GM12872 (cell line): ENCODE data around the gene FER.

ENCODE experiments used
- TF ChIP-seq, protein P1 (sequence below): IDR thresholded peaks from 3 replicates; pipeline ENCODE4 v1.5.1; 2011; ENCODE audit warnings: low read depth, mild to moderate bottlenecking, low read length, moderate library complexity; ENCODE audit not compliant: insufficient read depth

Gene FER

GRCh38 chr5:108818613-108819272 is 71.0 kb downstream of the FER start:
- TF ChIP-seq, protein P1, sequence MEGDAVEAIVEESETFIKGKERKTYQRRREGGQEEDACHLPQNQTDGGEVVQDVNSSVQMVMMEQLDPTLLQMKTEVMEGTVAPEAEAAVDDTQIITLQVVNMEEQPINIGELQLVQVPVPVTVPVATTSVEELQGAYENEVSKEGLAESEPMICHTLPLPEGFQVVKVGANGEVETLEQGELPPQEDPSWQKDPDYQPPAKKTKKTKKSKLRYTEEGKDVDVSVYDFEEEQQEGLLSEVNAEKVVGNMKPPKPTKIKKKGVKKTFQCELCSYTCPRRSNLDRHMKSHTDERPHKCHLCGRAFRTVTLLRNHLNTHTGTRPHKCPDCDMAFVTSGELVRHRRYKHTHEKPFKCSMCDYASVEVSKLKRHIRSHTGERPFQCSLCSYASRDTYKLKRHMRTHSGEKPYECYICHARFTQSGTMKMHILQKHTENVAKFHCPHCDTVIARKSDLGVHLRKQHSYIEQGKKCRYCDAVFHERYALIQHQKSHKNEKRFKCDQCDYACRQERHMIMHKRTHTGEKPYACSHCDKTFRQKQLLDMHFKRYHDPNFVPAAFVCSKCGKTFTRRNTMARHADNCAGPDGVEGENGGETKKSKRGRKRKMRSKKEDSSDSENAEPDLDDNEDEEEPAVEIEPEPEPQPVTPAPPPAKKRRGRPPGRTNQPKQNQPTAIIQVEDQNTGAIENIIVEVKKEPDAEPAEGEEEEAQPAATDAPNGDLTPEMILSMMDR, result no peak

DNA sequence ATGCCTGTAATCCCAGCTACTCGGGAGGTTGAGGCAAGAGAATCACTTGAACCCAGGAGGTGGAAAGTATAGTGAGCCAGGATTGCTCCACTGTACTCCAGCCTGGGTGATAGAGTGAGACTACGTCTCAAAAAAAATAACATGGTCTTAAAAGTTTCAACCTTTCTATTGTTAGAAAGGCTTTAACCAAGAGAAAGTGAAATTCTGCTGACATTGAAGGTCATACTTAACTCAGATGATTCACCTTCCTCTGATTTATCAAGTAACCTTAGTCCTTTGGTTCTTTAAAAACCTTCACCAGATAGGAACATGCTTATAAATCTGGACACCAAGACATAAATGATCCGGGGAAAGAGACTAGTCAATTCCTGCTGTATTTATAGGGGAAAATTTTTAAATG is 73.3 kb downstream of the FER start:
- TF ChIP-seq, protein P1, result no peak

DNA sequence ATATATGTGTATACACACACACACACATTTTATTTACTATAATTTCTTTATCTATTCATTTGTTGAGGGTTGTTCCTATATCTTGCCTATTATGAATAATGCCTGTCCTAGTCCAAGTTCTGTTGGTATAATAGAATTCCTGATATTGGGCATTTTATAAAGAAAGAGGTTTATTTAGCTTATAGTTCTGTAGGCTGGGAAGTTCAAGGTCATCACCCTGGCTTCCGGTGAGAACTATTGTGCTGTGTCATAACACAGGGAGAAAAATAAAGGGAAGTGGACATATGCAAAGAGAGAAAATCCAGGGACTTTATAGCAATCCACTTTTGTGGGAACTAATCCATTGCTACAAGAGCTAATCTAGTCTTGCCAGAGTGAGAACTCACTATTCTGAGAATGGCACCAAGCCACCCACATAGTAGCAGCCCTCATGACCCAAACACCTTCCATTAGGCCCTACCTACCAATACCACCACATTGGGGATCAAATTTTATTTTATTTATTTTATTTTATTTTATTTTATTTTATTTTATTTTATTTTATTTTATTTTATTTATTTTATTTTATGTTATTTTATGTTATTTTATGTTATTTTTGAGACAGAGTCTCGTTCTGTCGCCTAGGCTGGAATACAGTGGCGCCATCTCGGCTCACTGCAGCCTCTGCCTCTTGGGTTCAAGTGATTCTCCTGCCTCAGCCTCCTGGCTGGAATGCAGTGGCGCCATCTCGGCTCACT is 74.7 kb downstream of the FER start:
- TF ChIP-seq, protein P1, result no peak

- TF ChIP-seq, protein P1, result no peak
Observed at GRCh38 chr5:108827131-108827530, 79.4 kb downstream of the FER start.

DNA sequence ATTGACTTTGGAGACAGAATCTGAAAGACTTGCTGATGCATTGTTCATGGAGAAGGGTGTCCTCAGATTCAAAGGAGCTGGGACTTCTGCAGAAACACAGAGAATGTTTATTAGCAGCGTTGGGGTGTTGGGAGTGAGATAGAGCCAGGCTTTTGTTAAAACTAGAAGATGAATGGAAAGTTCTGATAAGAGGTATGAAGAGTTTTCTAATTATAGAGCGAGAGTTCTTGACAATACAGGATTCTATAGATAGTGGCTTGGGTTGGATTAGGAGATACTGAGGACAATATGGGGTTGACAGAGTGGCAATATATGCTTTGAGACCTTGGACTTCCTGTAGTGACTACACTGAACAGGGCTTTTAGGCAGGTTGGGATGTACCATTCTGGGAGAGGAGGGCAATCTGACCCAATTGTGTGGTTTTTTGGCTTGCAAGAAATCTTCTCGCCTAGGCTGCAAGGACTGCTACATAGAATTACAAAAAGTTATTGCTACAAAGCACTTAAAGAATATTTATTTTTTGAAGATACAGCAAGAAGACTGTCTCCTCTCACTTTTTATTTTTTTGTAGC is 83.1 kb downstream of the FER start:
- TF ChIP-seq, protein P1, result no peak

DNA sequence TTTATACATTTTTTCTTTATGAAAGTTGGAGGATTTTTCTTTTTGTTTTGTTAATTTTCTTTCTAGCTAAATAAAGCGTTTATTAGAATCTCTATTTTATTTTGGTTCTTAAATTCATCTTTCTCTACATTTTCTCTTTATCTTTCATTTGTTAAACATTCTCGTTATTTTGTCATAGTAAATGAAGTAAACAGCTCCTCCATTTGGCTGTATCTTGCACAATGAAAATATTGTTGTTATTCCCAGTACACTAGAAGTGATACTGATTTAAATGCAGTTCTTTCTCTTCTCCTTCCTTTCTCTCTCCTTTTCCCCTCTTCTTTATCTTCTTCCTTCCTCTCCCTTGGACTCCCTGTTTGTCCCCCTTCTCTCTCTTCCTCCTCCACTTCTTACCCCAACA is 88.8 kb downstream of the FER start:
- TF ChIP-seq, protein P1, result no peak

- TF ChIP-seq, protein P1, result no peak
Observed at GRCh38 chr5:108857905-108858304, 110.2 kb downstream of the FER start.
